ENCODE data around the gene NCMAP.

The NCMAP gene

GRCh38 chr1:24622218-24622617, 66.3 kb downstream of the NCMAP start:
- no peak for DNase-seq (ENCODE audit: low read depth)

- DNase-seq (ENCODE audit: low read depth): no peak
Observed at GRCh38 chr1:24632832-24633175, 76.9 kb downstream of the NCMAP start.

GRCh38 chr1:24635195-24635843, 79.4 kb downstream of the NCMAP start:
- no peak for DNase-seq (ENCODE audit: low read depth)

GRCh38 chr1:24636661-24637357, 80.9 kb downstream of the NCMAP start:
- DNase-seq (ENCODE audit: low read depth): no peak

GRCh38 chr1:24639094-24639493, 83.2 kb downstream of the NCMAP start:
- no peak for DNase-seq (ENCODE audit: low read depth)

GRCh38 chr1:24639881-24640280, 84.0 kb downstream of the NCMAP start:
- DNase-seq (ENCODE audit: low read depth): no peak

- DNase-seq (ENCODE audit: low read depth): no peak
Observed at GRCh38 chr1:24640288-24640687, 84.4 kb downstream of the NCMAP start.

GRCh38 chr1:24641646-24642151, 85.8 kb downstream of the NCMAP start:
- no peak for DNase-seq (ENCODE audit: low read depth)

GRCh38 chr1:24642481-24643362, 86.8 kb downstream of the NCMAP start, which contains the start of gene SRRM1:
SRRM1 (plus strand) TSS chr1:24643302; CDS start chr1:24643327, 25 bp downstream.
- peak; percentile 100 for DNase-seq (ENCODE audit: low read depth)

- DNase-seq (ENCODE audit: low read depth): no peak
Observed at GRCh38 chr1:24643363-24644099, 87.6 kb downstream of the NCMAP start.

GRCh38 chr1:24644100-24644384, 88.2 kb downstream of the NCMAP start:
- no peak for DNase-seq (ENCODE audit: low read depth)

GRCh38 chr1:24648919-24649318, 93.0 kb downstream of the NCMAP start:
- DNase-seq (ENCODE audit: low read depth): no peak

- DNase-seq (ENCODE audit: low read depth): no peak
Observed at GRCh38 chr1:24652382-24652781, 96.5 kb downstream of the NCMAP start.

GRCh38 chr1:24654010-24654409, 98.1 kb downstream of the NCMAP start:
- no peak for DNase-seq (ENCODE audit: low read depth)

GRCh38 chr1:24656046-24656445, 100.2 kb downstream of the NCMAP start:
- no peak for DNase-seq (ENCODE audit: low read depth)

- no peak for DNase-seq (ENCODE audit: low read depth)
Observed at GRCh38 chr1:24657781-24658180, 101.9 kb downstream of the NCMAP start.
